WERI-Rb-1 (cell line): ENCODE data around the gene TBCCD1.

Source experiments
- DNase-seq: peaks from one replicate; pipeline ENCODE4 v3.0.0-alpha.2; 2020
- H3K27ac ChIP-seq: fragments of 250-450 bp; sonication (Bioruptor Pico); 2 replicates; pipeline ENCODE4 v1.5.1; 2020; ENCODE audit warnings: mild to moderate bottlenecking, moderate library complexity
- H3K27me3 ChIP-seq: fragments of 250-450 bp; sonication (Bioruptor Pico); 2 replicates; pipeline ENCODE4 v1.5.1; 2021; ENCODE audit warnings: mild to moderate bottlenecking, low read depth, moderate library complexity; ENCODE audit not compliant: insufficient read depth, severe bottlenecking
- H3K36me3 ChIP-seq: fragments of 250-450 bp; sonication (Bioruptor Pico); 2 replicates; pipeline ENCODE4 v1.5.1; 2020; ENCODE audit warnings: mild to moderate bottlenecking, moderate library complexity
- H3K4me3 ChIP-seq: 2 replicates; pipeline ENCODE4 v1.5.1; 2011; ENCODE audit warnings: low read depth, mild to moderate bottlenecking, control low read depth, low read length
- H3K9me3 ChIP-seq: fragments of 250-450 bp; sonication (Bioruptor Pico); 2 replicates; pipeline ENCODE4 v1.5.1; 2021; ENCODE audit warnings: mild to moderate bottlenecking, moderate library complexity; ENCODE audit not compliant: severe bottlenecking
- CTCF ChIP-seq: IDR thresholded peaks from 2 replicates; pipeline ENCODE4 v1.5.1; 2011; ENCODE audit warnings: low read depth, mild to moderate bottlenecking, control low read depth, inconsistent platforms, low read length

The TBCCD1 gene

GRCh38 chr3:186520957-186521842 lies 45.9 kb downstream of the TBCCD1 start:
- Histone ChIP-seq H3K4me3 (no peak overlapping the region), H3K27ac (no peak overlapping the region), H3K36me3 (no peaks in the 10 kb centered on the region), H3K9me3 (no peaks in the 10 kb centered on the region), H3K27me3 (no peaks in the 10 kb centered on the region)
- no peak for DNase-seq
- TF ChIP-seq CTCF = no peak

- no peaks in the 10 kb centered on the region for H3K9me3 ChIP-seq
- H3K27ac ChIP-seq = no peak overlapping the region
- H3K4me3 ChIP-seq = no peak overlapping the region
- DNase-seq = no peak
- TF ChIP-seq CTCF = no peak
- no peaks in the 10 kb centered on the region for H3K27me3 ChIP-seq
- H3K36me3 ChIP-seq = no peaks in the 10 kb centered on the region
Observed at GRCh38 chr3:186520431-186520830, 46.7 kb downstream of the TBCCD1 start.

GRCh38 chr3:186519021-186519658 lies 48.0 kb downstream of the TBCCD1 start:
- no peak for DNase-seq
- H3K36me3 ChIP-seq = no peaks in the 10 kb centered on the region
- no peak overlapping the region for H3K27ac ChIP-seq
- H3K4me3 ChIP-seq = no peak overlapping the region
- H3K27me3 ChIP-seq = no peaks in the 10 kb centered on the region
- no peak for TF ChIP-seq CTCF
- H3K9me3 ChIP-seq = no peaks in the 10 kb centered on the region

GRCh38 chr3:186517218-186517617 lies 49.9 kb downstream of the TBCCD1 start:
- Histone ChIP-seq H3K27me3 (no peaks in the 10 kb centered on the region), H3K4me3 (no peak overlapping the region), H3K36me3 (no peaks in the 10 kb centered on the region), H3K9me3 (no peaks in the 10 kb centered on the region), H3K27ac (no peak overlapping the region)
- TF ChIP-seq CTCF = no peak
- no peak for DNase-seq

- DNase-seq = no peak
- no peak overlapping the region for H3K27ac ChIP-seq
- no peaks in the 10 kb centered on the region for H3K36me3 ChIP-seq
- H3K4me3 ChIP-seq = no peak overlapping the region
- no peaks in the 10 kb centered on the region for H3K27me3 ChIP-seq
- TF ChIP-seq CTCF = no peak
- H3K9me3 ChIP-seq = no peaks in the 10 kb centered on the region
Observed at GRCh38 chr3:186516646-186517045, 50.5 kb downstream of the TBCCD1 start.
